Breast epithelium (tissue), 3 donors: ENCODE data around the gene PROM2.

Experiments used
- CTCF ChIP-seq, 3 donors: fragments of 450-650 bp; IDR thresholded peaks; one replicate each; pipeline ENCODE4 v1.5.1; 2016 to 2017; ENCODE audit warnings: antibody characterized with exemption in 3 of 3, mild to moderate bottlenecking in 3 of 3, moderate library complexity in 3 of 3
- POLR2A ChIP-seq: fragments of 450-650 bp; IDR thresholded peaks from one replicate; pipeline ENCODE4 v1.6.1; 2016; ENCODE audit warnings: antibody characterized with exemption, mild to moderate bottlenecking, moderate library complexity
- POLR2AphosphoS5 ChIP-seq, 3 donors: sonication (generic); formaldehyde crosslinking; IDR thresholded peaks; one replicate each; pipeline ENCODE4 v1.6.1; 2017; ENCODE audit warnings: antibody characterized with exemption in 3 of 3

GRCh38 chr2:95260028-95261023 is 13.9 kb upstream of the PROM2 start:
- TF ChIP-seq CTCF (IDR thresholded peaks at IDR 0.05) (no peak), POLR2AphosphoS5 (IDR thresholded peaks at IDR 0.05) (peak in 1 of 3 donors; percentile 21), POLR2A (no peak)
